Activated CD4-positive, CD25-positive, alpha-beta regulatory T cell (primary cell): ENCODE measurements around the gene TEAD1.

ENCODE experiments used
- DNase-seq, 4 experiments: peaks; one replicate each; lab custom pipeline; 2025; lab: John Stamatoyannopoulos, UW

TEAD1 gene

DNA sequence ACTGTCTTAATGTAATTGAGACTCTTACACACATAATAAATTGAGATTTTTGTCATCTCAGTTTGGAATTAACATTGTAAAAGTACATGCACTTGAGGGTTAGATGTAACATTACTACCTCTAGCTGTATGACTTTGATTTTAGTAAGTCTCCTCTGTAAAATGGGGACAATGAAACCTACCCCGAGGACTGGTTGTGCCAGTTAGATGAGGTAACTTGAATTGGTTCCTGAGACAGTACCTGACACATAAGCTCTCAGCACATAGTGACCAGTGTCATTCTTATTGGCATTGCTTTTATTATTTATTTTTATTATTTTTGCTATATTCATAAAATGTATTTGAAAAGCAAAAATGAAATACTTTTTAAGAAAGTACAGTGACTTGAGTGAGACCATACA is 114.8 kb downstream of the TEAD1 start:
- DNase-seq: no peak

DNA sequence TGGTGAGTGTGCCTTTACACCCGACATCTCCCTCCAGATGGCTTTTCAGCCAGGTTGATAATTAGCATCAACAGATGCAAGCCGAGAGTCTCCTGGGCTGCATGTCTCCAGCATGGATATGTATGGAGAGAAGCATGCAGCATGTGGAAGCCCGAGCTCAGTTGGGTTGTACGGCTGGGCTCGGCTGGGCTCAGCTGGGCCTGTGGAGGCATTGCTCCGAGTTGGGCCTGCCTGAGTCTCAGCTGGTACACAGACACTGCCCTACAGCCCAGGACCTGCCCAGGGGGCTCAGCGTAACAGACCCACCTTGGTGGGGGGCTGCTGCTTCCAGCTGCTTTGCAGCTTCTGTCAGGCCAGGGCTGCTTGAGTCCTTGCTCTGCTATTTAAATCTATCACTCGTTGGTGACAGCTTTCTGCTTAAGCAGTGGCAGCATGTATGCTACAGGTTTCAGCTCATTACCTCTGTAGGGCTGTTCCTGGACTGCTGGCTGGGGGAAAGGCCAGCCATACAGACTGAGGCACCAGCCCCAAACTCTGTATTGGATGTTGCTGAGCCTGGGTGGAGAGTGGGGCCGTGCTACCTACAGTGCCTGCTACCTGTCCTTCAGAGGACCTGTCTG is 115.5 kb downstream of the TEAD1 start:
- DNase-seq: no peak

DNA sequence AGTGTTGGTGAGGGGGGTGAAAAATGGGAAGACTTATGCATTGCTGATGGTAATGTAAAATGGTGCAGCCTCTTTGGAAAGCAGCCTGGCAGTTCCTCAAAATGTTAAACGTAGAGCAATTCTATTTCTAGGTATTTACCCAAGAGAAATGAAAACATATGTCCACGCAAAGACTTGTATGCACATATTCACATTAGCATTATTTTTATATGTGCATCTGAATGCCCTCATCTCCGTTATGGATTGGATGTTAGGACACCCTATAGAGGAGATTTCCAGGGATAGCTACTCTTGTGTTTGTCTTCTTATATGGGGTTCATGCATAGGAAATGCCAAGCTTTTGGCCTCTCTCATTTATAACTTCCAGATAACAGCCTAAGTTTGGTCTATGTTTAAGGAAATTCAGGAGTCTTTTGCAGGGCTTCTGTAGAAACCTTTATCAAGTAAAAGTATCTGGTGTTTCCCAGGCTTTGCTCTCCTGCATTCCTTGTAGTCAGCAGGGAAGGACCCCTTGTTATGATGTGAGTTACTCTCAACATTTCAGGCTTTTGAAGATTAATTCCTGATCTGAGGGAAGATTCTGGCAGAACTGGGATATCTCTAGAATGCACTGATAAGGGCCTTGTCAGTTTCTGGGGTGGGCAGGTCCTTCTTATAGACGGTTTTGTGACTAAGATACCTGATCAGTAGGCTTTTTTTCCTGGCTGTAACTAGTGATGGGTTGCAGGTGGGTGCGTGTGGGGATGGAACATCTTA is 116.8 kb downstream of the TEAD1 start:
- no peak for DNase-seq

- no peak for DNase-seq
Measured at GRCh38 chr11:12792018-12792417, 117.8 kb downstream of the TEAD1 start.

GRCh38 chr11:12792590-12792989 is 118.4 kb downstream of the TEAD1 start:
- no peak for DNase-seq

DNA sequence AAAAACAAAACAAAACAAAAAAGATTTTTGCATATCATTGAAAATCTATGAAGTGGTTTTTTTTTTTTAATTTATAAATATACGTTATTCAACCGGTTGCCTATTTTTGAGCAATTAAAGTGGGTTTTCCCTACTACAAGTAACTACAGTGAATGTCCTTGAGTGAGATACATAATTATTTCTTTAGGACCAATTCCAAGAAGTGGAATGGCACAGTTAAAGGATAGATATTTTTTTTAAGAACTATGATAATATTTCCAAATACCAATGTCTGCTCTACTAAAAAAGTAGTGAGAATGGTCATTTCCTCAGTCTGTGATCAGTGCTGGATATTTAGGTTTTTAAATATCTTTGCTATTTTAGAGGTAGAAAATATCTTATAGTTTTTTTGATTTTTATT is 118.8 kb downstream of the TEAD1 start:
- DNase-seq: no peak

GRCh38 chr11:12793506-12793905 is 119.3 kb downstream of the TEAD1 start:
- no peak for DNase-seq

DNA sequence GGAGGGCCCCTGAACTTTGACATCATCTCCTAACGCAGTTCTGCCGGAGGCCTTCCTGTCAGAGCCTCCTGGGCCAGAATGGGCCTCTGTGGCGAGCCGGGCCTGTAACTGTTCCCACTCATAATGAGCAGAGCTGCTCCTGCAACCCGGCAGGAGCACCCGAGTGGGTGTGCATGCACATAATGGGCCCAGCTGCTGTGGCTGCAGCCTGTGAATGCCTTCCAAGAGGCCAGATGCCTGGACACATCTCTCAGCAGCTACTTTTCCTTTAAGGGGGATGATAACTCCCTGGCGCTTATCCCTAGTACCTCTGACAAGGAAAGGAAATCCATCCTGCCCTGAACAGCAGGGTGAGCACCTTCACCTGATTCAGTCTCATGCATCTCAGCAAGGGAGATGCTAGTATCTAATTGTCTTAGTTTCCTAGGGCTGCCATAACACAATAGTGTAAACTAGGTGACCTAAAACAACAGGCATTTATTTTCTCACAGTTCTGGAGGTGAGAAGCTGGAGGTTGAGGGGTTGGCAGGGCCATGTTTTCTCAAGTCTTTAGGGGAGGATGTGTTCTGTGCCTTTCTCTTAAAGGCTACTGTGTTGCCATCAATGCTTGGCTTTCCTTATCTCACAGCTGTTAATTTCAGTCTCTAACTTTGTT is 120.5 kb downstream of the TEAD1 start:
- DNase-seq: no peak

DNA sequence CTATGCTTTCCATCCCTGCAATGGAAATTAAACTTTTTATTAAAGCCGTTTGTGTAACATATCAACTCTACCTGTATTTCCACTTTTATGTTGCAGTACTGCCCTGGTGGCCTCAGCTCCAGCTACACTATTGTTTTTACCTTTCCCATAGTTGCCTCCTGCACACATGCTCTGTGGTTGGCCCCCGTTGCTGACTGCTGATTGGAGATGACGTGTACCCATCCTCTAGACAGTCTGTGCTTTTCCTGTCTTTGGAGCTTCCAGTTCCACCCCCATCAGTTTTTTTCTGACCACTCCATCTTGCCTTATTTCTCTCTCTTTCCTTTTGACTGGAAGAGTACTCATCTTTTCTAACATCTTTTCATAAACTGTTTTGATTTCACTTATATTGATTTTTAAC is 123.8 kb downstream of the TEAD1 start:
- no peak for DNase-seq

DNA sequence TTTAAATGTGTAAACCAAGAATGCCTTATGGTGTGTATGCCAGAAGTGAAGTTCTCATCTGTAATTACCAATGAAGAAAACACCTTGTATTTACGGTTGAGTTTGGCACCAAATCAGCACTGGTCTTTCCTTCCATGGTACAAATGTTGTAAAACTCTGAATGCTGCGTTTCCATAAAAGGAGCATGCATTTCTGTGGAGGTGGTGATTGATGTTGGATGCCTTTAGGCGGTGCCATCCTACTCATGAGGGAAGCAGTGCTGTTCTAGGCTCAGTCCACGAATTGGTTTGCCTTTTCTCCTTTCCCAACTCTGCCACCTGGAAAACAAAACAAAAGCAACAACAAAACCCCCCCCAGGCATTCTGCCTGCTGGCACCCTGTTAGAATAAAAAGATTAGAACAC is 124.4 kb downstream of the TEAD1 start:
- DNase-seq: no peak

DNA sequence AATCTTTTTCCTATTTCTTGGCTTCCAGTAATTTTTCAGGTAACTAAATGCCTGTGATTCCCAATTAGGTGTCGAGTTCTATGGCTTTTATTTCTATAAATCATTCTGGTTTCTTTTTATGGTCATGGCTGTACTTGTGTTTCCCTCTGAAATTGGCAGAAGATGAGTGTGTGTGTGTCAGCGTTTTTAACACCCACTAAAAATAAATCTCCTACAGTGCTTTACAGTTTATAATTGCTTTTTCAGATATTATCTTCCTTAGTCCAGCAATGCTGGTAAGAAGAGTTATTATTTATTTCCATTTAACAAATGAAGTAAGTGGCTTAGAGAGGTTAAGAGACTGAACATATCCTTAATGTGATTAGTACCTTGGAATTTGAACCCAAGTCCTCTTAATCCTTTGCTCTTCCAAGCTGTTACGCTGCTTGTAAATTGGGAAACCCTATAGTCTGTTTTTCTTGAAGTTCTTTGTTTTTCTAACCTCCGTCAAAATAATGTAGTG is 125.2 kb downstream of the TEAD1 start:
- no peak for DNase-seq

- no peak for DNase-seq
Measured at GRCh38 chr11:12800032-12800671, 125.9 kb downstream of the TEAD1 start.

DNA sequence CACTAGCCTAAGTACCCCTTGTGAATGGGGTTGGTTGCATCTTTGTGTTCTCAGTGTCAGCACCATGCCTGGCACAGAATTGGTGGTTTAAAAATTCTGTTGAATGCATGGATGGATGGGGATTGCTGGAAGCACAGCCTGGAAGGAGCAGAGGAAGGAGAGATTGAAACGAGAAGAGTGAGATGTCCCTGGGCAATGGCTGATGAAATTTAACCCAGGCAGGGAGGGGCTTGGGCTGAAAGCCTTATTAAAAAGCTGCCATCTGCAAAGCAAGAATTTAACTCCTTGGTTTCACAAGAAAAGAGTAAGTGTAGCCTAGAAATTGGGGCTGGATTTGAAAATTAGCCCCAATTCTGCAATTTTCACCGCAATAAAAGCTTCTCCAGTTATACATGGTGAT is 126.7 kb downstream of the TEAD1 start:
- no peak for DNase-seq

GRCh38 chr11:12801976-12802375 is 127.8 kb downstream of the TEAD1 start:
- DNase-seq: no peak

DNA sequence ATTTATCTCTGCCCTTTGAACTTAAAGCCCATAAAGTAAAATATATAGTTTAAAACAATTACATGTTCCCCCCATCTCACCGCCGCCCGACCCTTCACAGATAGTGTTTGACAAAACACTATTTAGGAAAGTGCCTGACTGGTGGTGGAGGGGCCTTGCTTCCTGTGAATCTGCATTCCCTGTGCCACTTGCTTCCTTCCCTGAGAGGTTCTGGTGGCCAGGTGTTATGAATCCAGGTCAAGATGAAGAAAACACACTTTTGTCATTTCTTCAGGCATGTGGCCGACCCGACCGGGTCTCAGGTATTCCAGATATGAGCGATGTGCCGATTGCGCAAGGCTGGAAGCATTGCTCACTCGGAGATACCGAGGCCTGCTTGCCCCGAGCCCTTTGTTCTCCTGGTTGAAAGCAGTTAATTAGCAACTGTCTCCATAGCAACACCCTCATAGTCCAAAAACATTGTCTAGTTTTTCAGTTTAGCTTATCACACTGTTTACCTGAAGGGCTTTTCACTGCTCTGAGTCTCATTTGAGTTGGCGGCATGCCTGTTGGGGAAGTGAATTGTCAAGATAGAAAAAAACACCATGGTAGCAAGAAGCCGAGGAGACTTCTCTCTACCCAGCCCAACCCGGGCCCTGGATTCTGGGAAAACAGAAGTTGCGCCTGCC is 128.3 kb downstream of the TEAD1 start:
- no peak for DNase-seq

DNA sequence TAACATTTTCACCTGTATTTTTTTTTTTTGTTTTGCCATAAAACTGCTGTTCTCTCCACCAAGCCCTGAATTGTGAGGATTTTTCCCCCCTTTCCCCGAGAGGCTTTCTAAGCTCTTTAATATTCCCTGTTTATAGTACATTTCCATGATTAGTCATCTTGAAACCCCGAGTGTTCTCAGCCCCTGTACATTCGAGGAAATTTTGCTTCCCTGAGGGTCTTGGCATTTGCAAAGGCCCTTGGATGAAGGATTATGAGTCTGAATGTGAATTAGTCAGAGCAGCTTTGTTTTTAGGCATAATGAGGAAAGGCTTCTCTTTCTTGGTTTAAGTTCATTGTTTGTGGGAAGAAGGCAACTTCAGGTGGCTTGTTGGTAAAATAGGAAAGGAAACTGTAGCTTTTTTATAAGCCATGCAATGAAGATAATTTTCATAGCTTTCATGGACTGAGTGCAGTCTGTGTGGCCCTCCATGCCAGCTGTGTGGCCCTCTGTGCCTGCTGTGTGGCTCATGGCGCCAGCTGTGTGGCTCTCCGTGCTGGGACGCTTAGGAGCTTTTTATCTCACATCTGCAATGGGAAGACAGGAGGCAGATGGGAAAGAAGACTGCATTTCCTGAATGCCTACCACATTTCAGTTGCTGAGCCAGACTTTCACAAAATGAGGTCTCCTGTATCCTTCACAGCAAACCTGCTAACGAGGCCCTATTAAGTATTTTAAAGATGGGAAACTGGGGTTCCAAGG is 129.0 kb downstream of the TEAD1 start:
- no peak for DNase-seq

- no peak for DNase-seq
Measured at GRCh38 chr11:12806113-12806512, 131.9 kb downstream of the TEAD1 start.

DNA sequence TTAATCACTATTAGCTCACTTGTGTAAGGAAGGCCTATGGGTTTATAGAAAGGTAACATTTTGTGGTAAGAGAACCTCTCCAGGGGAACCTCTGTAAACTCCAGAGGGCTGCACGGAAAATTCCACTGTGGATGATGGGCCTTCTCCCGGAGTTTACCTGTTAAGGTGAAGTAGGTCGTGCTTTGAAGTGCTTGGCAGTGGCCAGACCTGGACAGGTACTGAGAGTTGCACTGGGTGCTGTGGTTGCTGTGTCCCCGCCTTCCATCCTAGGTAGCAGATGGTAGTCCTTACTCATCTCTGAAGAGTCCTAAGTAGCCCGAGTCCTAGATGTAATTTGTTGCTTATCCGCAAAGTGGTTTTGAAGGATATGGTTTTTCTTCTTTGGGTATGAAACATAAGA is 133.4 kb downstream of the TEAD1 start:
- DNase-seq: no peak

GRCh38 chr11:12808519-12808918 is 134.3 kb downstream of the TEAD1 start:
- DNase-seq: no peak

DNA sequence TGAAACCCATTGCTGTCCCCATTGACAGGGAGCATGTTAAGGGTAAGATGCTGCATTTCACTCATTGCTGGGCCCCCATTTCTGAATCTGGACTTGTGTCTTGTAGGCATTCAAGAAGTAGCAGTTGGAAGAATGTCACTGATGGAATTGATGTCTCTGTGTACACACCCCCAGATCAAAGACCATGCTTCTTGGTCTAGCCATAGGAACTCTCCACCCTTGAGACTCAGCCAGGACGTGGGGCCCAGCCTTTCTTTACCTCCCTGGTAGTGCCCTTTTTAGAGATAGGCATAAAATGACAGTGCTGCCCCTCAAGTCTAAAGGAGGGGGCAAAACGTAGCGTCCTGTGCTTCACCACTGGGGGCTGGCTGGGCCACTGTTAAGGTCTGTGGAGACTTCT is 135.1 kb downstream of the TEAD1 start:
- DNase-seq: no peak

DNA sequence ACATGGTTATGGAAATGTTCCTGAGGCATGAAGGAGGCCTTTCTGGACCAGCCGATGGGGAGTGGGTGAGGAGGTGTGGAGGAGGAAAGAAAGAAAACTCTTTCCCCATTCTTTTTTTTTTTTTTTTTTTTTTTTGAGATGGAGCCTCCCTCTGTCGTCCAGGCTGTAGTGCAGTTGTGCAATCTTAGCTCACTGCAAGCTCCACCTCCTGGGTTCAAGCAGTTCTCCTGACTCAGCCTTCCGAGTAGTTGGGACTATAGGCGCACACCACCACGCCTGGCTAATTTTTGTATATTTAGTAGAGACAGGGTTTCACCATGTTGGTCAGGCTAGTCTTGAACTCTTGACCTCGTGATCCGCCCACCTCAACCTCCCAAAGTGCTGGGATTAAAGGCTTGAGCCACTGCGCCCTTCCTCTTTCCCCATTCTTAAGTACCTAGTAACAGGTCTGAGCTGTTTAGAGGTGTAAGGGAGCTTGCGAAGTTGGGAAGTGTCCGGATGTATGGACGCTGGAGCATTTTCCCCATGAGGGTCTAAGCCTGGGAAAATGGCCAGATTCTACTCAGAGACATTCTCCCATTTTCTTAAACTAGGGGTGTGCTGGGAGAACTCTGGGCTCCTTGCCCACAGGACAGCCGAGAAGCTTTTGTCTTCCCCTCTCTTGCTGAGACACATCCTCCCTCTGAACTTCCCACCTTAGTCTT is 135.8 kb downstream of the TEAD1 start:
- no peak for DNase-seq
